ENCODE measurements around the gene PRKRIP1.
A peak's percentile ranks its signal among the peaks of the same experiment; 100 is the strongest.

Gene PRKRIP1

DNA sequence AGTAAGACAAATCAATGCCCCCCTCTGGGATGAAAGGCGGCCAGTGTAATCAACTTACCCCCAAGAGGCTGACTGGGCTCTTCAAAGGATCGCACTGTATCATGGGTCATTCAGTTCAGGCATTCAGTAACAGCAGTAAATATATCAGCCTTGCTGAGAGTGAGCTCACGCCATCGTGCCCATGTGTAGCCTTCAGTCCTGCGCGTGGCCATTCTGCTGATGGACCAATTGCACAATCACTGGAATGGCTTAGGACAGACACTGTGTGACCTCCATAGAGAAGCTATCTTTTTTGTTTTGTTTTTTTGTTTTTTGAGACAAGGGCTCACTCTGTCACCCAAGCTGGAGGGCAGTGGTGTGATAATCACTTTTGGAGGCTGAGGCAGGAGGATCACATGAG is 9.1 kb upstream of the PRKRIP1 start:
- TF ChIP-seq, protein P1, sequence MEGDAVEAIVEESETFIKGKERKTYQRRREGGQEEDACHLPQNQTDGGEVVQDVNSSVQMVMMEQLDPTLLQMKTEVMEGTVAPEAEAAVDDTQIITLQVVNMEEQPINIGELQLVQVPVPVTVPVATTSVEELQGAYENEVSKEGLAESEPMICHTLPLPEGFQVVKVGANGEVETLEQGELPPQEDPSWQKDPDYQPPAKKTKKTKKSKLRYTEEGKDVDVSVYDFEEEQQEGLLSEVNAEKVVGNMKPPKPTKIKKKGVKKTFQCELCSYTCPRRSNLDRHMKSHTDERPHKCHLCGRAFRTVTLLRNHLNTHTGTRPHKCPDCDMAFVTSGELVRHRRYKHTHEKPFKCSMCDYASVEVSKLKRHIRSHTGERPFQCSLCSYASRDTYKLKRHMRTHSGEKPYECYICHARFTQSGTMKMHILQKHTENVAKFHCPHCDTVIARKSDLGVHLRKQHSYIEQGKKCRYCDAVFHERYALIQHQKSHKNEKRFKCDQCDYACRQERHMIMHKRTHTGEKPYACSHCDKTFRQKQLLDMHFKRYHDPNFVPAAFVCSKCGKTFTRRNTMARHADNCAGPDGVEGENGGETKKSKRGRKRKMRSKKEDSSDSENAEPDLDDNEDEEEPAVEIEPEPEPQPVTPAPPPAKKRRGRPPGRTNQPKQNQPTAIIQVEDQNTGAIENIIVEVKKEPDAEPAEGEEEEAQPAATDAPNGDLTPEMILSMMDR (conservative IDR thresholded peaks at IDR 0.05; ENCODE audit: low read depth, low read length): no peak
- no peak overlapping the region for H3K4me3 ChIP-seq (ENCODE audit: low read length)
- DNase-seq (ENCODE audit: low read depth): no peak

DNA sequence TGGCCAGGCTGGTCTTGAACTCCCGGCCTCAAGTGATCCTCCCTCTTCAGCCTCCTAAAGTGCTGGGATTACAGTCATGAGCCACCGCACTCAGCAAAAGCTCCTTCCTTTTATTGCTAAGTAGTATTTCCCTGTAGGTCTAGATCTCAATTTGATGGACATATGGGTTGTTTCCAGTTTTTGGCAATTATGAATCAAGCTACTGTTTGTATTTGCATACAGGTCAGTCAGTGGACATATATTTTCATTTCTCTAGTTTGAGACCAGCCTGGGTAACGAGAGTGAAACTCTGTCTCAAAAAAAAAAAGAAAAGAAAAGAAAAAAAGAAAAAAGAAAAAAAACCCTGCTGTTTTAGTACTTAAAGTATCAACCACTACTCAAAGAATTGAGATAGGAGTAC is 6.4 kb upstream of the PRKRIP1 start:
- no peak overlapping the region for H3K4me3 ChIP-seq (ENCODE audit: low read length)
- no peak for DNase-seq (ENCODE audit: low read depth)
- TF ChIP-seq, protein P1 (conservative IDR thresholded peaks at IDR 0.05; ENCODE audit: low read depth, low read length): no peak

DNA sequence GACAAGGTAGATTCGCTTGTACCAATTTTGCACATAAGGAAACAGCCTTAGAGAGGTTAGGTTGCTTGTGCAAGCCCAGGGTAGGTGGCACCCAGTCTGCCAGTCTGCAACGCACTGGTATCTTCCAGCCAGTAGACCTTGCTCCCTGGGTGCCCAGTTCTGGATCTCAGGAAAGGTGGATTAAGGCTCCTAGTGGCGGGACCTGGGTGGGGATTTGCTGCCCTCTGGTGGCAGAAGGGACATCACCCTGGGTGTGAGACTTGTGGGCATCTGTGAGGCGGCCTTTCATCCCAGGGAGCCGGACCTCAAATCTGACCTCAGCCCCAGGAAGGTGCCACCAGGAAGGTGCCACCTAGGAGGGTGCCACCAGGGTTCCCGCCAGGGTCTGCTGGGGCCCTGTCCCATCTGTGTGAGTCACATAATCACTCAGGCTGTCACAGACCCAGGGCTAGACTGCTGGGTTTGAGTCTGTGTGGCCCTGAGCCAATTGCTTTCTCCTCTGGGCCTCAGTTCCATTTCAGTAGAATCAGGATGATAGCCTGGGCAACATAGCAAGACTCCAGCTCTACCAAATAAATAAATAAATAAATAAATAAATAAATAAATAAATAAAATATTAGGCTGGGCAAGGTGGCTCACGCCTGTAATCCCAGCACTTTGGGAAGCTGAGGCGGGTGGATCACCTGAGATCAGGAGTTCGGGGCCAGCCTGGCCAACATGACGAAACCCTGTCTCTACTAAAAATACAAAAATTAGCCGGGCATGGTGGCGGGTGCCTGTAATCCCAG is 5.3 kb upstream of the PRKRIP1 start:
- H3K4me3 ChIP-seq (ENCODE audit: low read length): no peak overlapping the region
- no peak for DNase-seq (ENCODE audit: low read depth)
- TF ChIP-seq, protein P1 (conservative IDR thresholded peaks at IDR 0.05; ENCODE audit: low read depth, low read length): peak; percentile 90

DNA sequence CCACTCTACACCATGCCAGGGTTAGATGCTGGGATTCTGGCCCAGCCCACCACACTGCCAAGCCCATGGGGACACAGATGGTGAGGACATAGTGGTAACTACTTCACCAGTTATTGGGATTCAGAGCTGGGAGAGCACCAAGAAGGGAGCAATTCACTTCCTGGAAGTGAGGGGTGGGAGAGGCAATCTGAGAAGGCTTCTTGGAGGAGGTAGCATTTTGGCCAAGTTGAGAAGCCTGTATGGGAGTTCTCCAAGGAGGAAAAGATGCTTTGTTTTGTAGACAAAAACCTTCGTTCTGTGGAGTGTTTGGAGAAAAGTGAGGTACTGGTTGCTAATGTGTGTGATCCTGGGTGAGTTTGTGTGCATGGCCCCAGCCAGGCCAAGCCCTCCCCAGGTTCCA is 3.8 kb upstream of the PRKRIP1 start:
- TF ChIP-seq, protein P1 (conservative IDR thresholded peaks at IDR 0.05; ENCODE audit: low read depth, low read length): no peak
- DNase-seq (ENCODE audit: low read depth): no peak
- H3K4me3 ChIP-seq (ENCODE audit: low read length): no peak overlapping the region

DNA sequence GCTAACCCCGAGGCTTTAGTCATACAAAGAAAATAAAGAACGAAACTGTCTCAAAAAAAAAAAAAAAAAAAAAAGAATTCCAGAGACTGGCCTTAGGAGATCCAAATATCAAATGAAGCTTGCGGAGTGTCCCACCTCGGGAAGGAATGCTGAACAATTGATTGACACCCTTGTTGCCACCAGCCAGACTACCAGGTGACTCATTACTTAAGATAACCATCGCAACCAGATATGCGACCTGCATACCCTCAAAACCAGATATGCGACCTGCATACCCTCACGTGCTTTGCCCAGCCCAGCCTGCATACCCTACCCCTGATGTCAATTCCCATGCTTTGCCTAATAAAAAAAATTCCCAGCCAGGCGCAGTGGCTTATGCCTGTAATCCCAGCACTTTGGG is 2.7 kb upstream of the PRKRIP1 start:
- DNase-seq (ENCODE audit: low read depth): peak; percentile 88
- TF ChIP-seq, protein P1 (conservative IDR thresholded peaks at IDR 0.05; ENCODE audit: low read depth, low read length): no peak
- H3K4me3 ChIP-seq (ENCODE audit: low read length): no peak overlapping the region

DNA sequence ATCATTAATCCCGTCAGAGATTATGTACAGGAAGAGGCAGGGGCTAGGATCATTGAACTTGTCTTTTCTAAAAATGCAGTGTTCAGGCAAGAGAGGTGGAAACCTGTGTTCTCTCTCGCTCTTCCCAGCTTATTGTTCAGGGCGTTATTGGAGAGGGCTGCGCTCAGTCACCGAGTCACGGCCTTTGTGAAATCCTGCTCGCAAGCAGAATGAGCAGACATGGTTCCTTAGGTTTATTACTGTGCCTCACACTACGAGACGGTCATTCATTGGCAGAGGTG is 631 bp upstream of the PRKRIP1 start:
- TF ChIP-seq, protein P1 (conservative IDR thresholded peaks at IDR 0.05; ENCODE audit: low read depth, low read length): no peak
- DNase-seq (ENCODE audit: low read depth): no peak
- H3K4me3 ChIP-seq (ENCODE audit: low read length): peak overlapping the region; percentile 97

DNA sequence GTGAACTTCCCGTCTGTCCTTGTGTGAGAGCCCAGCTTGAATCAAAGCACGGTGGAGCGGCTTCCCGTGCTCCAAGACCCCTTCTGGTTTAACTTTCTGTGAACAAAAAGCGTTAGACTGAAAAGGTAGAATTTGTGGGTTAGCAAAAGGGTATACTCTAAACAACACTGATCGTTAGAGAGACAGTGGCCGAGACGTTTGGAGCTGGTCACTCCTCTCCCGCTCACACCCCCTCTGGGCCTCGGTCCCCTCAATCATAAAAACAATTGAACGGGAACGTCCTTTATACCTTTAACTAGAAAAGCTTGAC is 502 bp downstream of the PRKRIP1 start:
- H3K4me3 ChIP-seq (ENCODE audit: low read length): peak overlapping the region; percentile 97
- TF ChIP-seq, protein P1 (conservative IDR thresholded peaks at IDR 0.05; ENCODE audit: low read depth, low read length): no peak
- DNase-seq (ENCODE audit: low read depth): no peak
